Measurements from ENCODE around the gene GPR171. TPM values are rescaled to one million over a fixed set of nuclear protein-coding genes. Genes with fewer than 3 reads are reported as not detected.

The GPR171 gene
- total RNA-seq, 1 experiment from 2014 or later, result not detected

- intact Hi-C loops (cut with micrococcal nuclease; ENCODE audit: unreplicated experiment), result loop anchor here (10.0 kb wide), 2 partner anchors 199 to 1239 kb away; no protein-coding TSS in a partner anchor
- POLR2A ChIA-PET (ENCODE audit: low non-redundant PET), result no interaction called here
Observed at GRCh38 chr3:151225040-151225975, 22.3 kb upstream of the GPR171 start.

GRCh38 chr3:151224268-151224866 is 21.4 kb upstream of the GPR171 start:
- no TSS peak for BruUV-seq (replicated peaks)
- ChIA-PET CTCF (no interaction called here), POLR2A (ENCODE audit: low non-redundant PET) (no interaction called here)
- Histone ChIP-seq H3K4me3 (ENCODE audit: low read depth, low read length, poor library complexity, severe bottlenecking) (no peak overlapping the region), H3K27ac (ENCODE audit: low read depth, low read length, poor library complexity, severe bottlenecking) (no peak overlapping the region), H3K9me3 (ENCODE audit: low read depth, low read length, poor library complexity, severe bottlenecking) (no peaks in the 10 kb centered on the region), H3K4me1 (ENCODE audit: insufficient read depth, low read length, poor library complexity, severe bottlenecking) (no peaks in the 10 kb centered on the region), H3K27me3 (replicated peaks; ENCODE audit: insufficient read depth, low read depth, low read length, poor library complexity) (no peaks in the 10 kb centered on the region), H3K36me3 (ENCODE audit: insufficient read depth, low read length, poor library complexity, severe bottlenecking) (no peaks in the 10 kb centered on the region)
- DNase-seq (ENCODE audit: low spot score), result no peak
- no peak for TF ChIP-seq EZH2 (IDR thresholded peaks at IDR 0.05; ENCODE audit: borderline replicate concordance, low read depth, low read length, poor library complexity, severe bottlenecking)
- TF ChIP-seq, protein P1, sequence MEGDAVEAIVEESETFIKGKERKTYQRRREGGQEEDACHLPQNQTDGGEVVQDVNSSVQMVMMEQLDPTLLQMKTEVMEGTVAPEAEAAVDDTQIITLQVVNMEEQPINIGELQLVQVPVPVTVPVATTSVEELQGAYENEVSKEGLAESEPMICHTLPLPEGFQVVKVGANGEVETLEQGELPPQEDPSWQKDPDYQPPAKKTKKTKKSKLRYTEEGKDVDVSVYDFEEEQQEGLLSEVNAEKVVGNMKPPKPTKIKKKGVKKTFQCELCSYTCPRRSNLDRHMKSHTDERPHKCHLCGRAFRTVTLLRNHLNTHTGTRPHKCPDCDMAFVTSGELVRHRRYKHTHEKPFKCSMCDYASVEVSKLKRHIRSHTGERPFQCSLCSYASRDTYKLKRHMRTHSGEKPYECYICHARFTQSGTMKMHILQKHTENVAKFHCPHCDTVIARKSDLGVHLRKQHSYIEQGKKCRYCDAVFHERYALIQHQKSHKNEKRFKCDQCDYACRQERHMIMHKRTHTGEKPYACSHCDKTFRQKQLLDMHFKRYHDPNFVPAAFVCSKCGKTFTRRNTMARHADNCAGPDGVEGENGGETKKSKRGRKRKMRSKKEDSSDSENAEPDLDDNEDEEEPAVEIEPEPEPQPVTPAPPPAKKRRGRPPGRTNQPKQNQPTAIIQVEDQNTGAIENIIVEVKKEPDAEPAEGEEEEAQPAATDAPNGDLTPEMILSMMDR (conservative IDR thresholded peaks at IDR 0.05; ENCODE audit: low read depth, low read length), result no peak
- intact Hi-C loops (cut with micrococcal nuclease; ENCODE audit: unreplicated experiment), result loop anchor here (10.0 kb wide), 2 partner anchors 200 to 1240 kb away; no protein-coding TSS in a partner anchor

More at GRCh38 chr3:151225040-151225975, 22.3 kb upstream of the GPR171 start:
- no peak overlapping the region for H3K4me3 ChIP-seq (ENCODE audit: low read depth, low read length, poor library complexity, severe bottlenecking)
- H3K4me1 ChIP-seq (ENCODE audit: insufficient read depth, low read length, poor library complexity, severe bottlenecking), result no peaks in the 10 kb centered on the region
- H3K27ac ChIP-seq (ENCODE audit: low read depth, low read length, poor library complexity, severe bottlenecking), result no peak overlapping the region
- BruUV-seq (replicated peaks), result no TSS peak
- no peaks in the 10 kb centered on the region for H3K9me3 ChIP-seq (ENCODE audit: low read depth, low read length, poor library complexity, severe bottlenecking)
- TF ChIP-seq EZH2 (IDR thresholded peaks at IDR 0.05; ENCODE audit: borderline replicate concordance, low read depth, low read length, poor library complexity, severe bottlenecking), result no peak
- TF ChIP-seq, protein P1 (conservative IDR thresholded peaks at IDR 0.05; ENCODE audit: low read depth, low read length), result no peak
- H3K27me3 ChIP-seq (replicated peaks; ENCODE audit: insufficient read depth, low read depth, low read length, poor library complexity), result no peaks in the 10 kb centered on the region
- H3K36me3 ChIP-seq (ENCODE audit: insufficient read depth, low read length, poor library complexity, severe bottlenecking), result no peaks in the 10 kb centered on the region
- no peak for DNase-seq (ENCODE audit: low spot score)
- CTCF ChIA-PET, result interaction anchor here (0.6 kb wide), 1 partner anchor 632 kb away, joined by 3 read pairs; no protein-coding TSS in a partner anchor

DNA sequence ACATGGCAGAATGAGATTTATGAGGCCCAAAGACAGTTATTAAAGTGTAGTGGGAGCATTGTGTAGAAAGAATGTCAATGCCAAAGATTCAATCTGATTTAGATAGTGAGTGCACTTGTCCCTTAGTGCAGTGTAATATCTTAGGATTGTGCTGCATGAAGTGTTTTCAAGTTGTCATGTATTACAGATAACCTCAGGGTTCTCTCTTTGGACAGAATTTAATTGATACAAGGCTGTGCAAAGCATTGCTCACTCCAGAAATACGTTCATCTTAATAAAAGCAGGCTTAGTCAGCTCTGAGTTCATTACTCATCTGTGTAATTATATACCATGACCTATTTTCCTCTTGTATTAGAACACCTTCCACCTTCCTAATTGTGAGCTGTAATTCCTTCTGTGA is 16.0 kb upstream of the GPR171 start:
- no peaks in the 10 kb centered on the region for H3K36me3 ChIP-seq (ENCODE audit: insufficient read depth, low read length, poor library complexity, severe bottlenecking)
- no peaks in the 10 kb centered on the region for H3K9me3 ChIP-seq (ENCODE audit: low read depth, low read length, poor library complexity, severe bottlenecking)
- no TSS peak for BruUV-seq (replicated peaks)
- no peaks in the 10 kb centered on the region for H3K27me3 ChIP-seq (replicated peaks; ENCODE audit: insufficient read depth, low read depth, low read length, poor library complexity)
- peak; percentile 8 for DNase-seq (ENCODE audit: low spot score)
- H3K27ac ChIP-seq (ENCODE audit: low read depth, low read length, poor library complexity, severe bottlenecking), result no peak overlapping the region
- POLR2A ChIA-PET (ENCODE audit: low non-redundant PET), result no interaction called here
- H3K4me3 ChIP-seq (ENCODE audit: low read depth, low read length, poor library complexity, severe bottlenecking), result no peak overlapping the region
- intact Hi-C loops (cut with micrococcal nuclease; ENCODE audit: unreplicated experiment), result no loop called here
- H3K4me1 ChIP-seq (ENCODE audit: insufficient read depth, low read length, poor library complexity, severe bottlenecking), result no peaks in the 10 kb centered on the region
- TF ChIP-seq EZH2 (IDR thresholded peaks at IDR 0.05; ENCODE audit: borderline replicate concordance, low read depth, low read length, poor library complexity, severe bottlenecking), result no peak
- TF ChIP-seq, protein P1 (conservative IDR thresholded peaks at IDR 0.05; ENCODE audit: low read depth, low read length), result no peak
- CTCF ChIA-PET, result no interaction called here

All from A673 (cell line).